Hematopoietic multipotent progenitor cell treated with erythropoietin and hydrocortisone succinate and interleukin-3 and kit ligand, for 17 days (in vitro differentiated cells): ENCODE results near the gene SORBS2.

Source experiments
- DNase-seq: peaks from one replicate; pipeline ENCODE4 v3.0.0-alpha.2; 2015; ENCODE audit warnings: low spot score

SORBS2 gene

DNA sequence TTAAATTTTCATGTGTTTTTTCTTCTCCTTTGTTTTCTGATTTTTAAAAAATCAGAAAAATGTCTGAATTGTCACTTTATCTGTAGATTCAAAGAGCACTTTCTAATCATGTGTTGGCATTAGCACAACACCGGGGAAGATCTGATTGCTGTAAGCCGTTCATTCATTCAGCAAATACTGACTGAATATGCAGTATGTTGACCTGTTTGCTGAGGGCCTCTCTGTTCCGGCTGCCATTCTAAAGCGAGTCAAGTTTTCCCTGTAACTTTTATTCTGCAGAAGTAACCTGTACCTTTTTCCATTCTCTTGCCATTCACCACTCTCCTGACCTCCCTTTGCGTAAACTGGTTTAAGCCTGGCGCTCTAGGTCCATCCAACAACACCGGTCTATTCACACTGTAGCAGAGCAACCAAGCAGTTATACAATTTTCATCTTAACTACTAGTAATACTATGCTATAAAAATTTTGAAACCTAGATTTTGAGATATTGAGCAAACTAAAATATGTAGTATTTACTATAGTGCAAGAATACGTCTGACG, 6.7 kb downstream of the SORBS2 start:
- DNase-seq = no peak

DNA sequence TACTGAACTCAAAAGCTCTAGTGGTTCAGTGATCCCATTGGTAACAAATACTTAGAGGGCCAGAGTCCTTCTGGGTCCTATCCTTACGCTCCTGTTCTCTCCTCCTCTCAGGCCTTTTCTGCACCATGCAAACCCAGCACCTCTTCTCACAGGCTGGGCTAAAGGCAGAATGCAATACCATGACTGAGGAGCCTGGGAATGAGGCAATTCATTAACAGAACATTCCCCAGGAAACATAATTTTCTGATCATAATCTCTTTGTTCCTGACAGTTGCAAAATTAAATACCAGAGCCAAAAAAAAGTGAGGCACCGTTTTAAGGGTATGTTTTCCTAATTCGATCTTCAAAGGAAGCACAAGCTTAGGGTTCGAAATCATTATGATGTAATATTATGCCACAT, 9.0 kb downstream of the SORBS2 start:
- DNase-seq = no peak

- DNase-seq = no peak
Measured at GRCh38 chr4:185801471-185801870, 10.5 kb downstream of the SORBS2 start.

GRCh38 chr4:185800266-185800945, 11.6 kb downstream of the SORBS2 start:
- no peak for DNase-seq

- DNase-seq = no peak
Measured at GRCh38 chr4:185799442-185799841, 12.6 kb downstream of the SORBS2 start.

DNA sequence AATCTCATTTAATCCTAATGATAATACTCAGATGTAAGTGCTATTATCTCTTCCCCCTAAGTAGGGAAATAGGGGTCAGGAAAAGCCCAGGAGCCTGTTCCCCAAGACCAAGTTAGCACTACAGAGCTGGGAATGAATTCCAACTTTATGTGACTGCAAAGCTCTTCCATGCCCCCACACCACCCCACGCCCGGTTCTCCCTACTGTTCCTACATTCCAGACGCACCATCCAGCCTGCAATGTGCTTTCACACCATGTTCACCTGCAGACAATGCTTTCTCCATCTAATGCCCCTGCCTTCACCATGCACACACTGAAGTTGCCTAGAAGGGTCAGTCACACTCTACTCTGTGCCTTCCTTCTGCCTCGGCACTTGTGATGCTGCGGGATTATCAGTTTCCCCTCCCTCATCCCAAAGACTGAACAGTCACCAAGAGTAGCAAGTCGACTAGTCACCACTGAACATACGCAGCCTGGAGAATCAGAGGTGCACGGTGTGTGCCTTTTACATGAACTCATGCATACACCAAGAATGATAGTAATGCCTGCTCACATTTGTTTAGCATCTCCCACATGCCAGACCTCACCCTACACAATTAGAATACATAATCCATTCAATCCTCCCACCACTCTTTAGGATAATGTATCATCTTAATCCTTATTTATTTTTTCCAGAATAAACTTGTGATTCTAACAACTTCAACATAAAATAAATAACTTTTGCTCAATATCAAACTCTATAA, 14.2 kb downstream of the SORBS2 start:
- no peak for DNase-seq

GRCh38 chr4:185797018-185797417, 15.0 kb downstream of the SORBS2 start:
- no peak for DNase-seq

GRCh38 chr4:185796176-185796575, 15.8 kb downstream of the SORBS2 start:
- DNase-seq = no peak

DNA sequence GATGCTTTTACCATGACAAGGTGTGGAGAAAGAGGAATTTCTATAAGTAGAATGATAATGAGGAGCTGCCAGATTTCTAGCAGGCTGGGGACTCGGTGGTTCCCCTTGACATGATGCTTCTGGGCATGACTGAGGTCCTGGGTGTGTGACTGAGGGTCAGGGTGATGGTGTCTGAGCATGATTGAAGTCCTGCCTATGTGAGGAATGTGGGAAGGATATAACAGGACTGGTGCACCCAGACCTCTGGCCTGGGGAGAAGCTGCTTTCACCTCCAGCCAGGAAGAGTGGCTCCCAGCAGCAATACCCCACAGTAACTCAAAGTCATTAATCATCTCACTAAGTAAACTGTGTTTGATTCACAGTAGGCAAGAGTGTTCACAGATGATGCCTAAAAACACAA, 17.4 kb downstream of the SORBS2 start:
- DNase-seq = no peak

DNA sequence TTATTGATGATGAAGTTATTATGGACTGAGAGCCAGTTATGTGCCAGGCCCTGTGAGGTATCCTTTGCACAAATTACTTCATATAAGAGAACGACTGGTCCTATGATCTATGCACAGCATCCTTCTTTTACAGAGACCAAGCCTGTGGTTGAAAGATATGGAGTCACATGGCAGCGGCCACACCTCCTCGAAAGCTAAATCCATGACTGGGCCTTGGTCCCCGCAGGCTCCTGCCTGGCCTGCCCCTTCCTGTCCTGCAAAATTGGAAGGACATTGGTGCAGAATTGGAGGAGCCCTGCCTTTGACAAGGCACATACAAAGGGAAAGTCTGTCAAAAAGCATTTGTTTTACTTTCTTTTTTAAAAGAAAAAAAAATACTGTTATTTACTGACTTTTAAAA, 18.3 kb downstream of the SORBS2 start:
- DNase-seq = no peak

- DNase-seq = no peak
Measured at GRCh38 chr4:185793116-185793485, 18.9 kb downstream of the SORBS2 start.

DNA sequence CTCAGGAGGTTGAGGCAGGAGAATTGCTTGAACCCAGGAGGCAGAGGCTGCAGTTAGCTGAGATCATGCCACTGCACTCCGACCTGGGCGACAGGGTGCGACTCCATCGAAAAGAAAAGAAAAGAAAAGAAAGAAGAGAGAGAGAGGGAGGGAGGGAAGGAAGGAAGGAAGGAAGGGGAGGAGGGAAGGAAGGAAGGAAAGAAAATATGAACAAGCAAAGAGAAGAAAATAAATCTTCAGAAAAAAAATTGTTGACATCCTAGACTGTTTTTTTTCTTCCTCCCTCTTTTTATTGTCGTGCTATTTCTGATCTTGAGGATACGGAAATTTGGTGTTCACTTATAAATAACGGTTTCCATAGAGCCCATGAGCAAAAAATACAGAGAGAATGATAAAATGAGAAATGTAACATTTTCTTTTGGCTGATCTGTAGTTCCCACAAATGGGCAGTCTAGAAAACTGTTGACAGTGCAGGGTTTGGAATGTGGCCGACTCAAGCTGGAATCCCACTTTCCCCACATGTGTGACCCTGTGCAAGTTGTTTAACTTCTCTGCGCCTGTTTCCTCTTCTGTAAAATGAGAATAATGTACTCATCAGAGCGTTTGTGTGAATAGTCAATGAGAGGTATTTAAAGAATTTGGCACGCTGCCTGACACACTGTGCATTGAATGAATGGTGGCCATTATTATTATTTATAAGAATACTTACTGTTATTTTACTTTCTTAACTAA, 19.4 kb downstream of the SORBS2 start:
- no peak for DNase-seq

- no peak for DNase-seq
Measured at GRCh38 chr4:185787926-185788679, 23.9 kb downstream of the SORBS2 start.

GRCh38 chr4:185786422-185786821, 25.6 kb downstream of the SORBS2 start:
- DNase-seq = no peak

GRCh38 chr4:185783574-185783973, 28.4 kb downstream of the SORBS2 start:
- DNase-seq = no peak

GRCh38 chr4:185782523-185782922, 29.5 kb downstream of the SORBS2 start:
- DNase-seq = no peak

DNA sequence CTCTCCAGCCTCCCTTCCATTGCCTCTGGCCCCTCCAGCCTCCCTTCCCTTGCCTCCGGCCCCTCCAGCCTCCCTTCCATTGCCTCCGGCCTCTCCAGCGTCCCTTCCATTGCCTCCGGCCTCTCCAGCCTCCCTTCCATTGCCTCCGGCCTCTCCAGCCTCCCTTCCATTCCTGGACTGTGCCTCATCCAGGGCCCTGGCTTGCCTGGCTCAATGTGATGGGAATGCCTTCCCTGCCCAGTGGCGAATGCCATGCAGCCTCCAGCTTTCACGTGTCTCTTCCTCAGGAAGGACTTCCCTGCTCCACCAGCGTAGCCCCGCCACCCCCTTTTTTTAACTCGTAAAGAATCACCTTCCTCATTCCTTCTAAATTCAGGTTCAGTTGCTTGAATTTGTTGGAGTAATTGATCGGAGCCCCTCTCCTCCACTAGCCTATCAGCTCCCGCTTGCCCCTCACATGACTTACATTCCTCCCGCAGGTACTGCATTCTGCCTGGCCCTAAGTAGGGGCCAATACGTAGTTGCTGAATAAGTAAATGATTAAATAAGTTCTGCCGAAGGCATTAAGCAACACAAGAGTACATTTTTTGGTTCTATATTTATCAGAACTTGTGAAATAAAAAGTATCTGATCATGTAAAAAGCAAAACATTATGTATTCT, 30.3 kb downstream of the SORBS2 start:
- no peak for DNase-seq

- DNase-seq = no peak
Measured at GRCh38 chr4:185780472-185780871, 31.5 kb downstream of the SORBS2 start.

- no peak for DNase-seq
Measured at GRCh38 chr4:185779517-185779916, 32.5 kb downstream of the SORBS2 start.

- no peak for DNase-seq
Measured at GRCh38 chr4:185778307-185778706, 33.7 kb downstream of the SORBS2 start.

DNA sequence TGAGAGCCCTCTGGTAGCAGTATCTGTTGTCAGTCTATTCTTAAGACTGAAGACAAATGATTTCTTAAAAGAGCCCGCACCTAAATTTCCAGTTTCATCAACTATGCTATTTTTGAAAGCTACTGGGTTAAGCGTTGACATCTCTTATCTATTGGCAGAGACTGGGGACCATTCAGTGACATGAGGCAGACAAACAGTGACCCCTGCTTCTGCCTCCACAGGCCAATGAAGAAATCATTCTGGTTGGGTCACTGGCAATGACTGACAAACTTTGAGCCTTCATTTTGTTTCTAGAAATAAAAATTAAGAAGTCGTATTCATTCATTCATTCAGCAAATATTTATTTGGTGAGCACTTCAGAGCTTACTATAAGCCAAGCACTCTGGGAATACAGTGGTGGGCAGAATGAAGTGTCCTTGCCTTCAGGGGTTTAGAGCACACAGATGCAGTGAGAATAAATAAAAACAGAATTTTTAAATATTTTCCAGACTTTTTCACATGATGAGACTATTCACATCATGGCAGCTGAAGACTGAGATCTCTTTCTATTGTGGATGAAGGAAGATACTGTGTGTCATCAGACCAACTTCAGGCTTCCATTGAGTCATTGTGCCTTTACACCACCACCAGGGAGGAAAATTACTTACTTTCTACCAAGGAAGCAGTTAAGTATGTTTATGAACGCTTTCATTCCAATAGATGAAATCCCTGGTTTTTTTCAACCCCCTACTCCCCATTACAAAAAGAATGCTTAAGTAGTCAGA, 36.0 kb downstream of the SORBS2 start:
- no peak for DNase-seq
